GM12801 (cell line): ENCODE results near the gene MAGI2.

Source experiments
- TF ChIP-seq, protein P1 (sequence below): IDR thresholded peaks from one replicate; pipeline ENCODE4 v1.5.1; 2011; ENCODE audit warnings: control low read depth; ENCODE audit not compliant: insufficient read length; ENCODE audit errors: extremely low read depth

The MAGI2 gene

DNA sequence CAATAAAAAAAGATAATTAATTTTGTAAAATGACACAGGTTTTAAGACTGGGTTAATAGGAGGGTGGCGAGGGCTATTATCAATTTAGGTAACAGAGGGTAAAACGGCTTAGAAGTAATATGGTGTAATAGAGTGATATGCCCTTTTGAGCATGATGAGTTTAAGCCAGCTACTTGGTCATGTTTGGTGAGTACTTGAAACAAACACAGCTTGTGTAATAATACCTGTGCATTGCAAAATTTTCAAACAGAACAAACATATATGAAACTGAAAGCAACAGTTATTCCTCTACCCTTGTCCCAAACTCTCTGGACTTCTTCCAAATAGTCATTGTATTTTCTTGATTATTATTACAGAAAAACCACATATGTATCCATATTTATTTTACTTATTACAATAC, 241.7 kb downstream of the MAGI2 start:
- TF ChIP-seq, protein P1, sequence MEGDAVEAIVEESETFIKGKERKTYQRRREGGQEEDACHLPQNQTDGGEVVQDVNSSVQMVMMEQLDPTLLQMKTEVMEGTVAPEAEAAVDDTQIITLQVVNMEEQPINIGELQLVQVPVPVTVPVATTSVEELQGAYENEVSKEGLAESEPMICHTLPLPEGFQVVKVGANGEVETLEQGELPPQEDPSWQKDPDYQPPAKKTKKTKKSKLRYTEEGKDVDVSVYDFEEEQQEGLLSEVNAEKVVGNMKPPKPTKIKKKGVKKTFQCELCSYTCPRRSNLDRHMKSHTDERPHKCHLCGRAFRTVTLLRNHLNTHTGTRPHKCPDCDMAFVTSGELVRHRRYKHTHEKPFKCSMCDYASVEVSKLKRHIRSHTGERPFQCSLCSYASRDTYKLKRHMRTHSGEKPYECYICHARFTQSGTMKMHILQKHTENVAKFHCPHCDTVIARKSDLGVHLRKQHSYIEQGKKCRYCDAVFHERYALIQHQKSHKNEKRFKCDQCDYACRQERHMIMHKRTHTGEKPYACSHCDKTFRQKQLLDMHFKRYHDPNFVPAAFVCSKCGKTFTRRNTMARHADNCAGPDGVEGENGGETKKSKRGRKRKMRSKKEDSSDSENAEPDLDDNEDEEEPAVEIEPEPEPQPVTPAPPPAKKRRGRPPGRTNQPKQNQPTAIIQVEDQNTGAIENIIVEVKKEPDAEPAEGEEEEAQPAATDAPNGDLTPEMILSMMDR: no peak

DNA sequence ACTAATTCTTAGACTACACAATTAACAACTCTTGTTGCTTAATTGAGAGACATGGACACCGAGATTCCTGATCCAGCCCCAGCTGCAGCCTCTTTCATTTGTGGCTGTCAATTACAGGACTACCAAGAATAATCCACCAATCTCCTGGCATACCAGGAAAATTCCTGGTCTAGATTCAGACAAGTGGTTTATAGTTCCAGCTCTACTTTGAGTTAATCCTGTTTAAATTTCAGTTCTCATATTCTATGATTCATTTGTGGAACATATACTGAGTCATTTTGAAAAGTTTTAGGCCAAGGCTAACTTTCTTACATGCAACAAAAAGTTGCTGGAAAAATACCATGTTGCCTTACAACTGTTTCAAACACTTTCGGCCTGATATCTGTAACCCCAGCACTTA, 253.5 kb downstream of the MAGI2 start:
- TF ChIP-seq, protein P1: no peak

DNA sequence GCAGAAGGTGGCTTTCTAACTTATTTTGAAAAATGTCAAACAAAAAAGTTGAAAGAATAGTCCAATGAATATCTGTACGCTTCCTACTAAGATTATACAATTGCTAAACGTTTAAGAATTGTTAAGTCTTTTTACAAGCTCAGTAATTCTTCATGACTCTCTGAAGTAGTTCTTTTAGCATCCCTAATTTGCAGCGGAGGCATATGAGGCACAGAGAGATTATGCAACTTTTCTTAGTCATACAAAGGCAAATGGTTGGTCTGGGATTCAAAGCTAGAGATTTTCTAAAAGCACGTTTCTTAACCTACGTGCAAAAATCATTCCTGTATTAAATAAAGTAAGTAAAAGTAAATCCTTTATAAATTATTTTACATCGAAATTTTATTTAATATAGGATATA, 254.2 kb downstream of the MAGI2 start:
- TF ChIP-seq, protein P1: no peak

DNA sequence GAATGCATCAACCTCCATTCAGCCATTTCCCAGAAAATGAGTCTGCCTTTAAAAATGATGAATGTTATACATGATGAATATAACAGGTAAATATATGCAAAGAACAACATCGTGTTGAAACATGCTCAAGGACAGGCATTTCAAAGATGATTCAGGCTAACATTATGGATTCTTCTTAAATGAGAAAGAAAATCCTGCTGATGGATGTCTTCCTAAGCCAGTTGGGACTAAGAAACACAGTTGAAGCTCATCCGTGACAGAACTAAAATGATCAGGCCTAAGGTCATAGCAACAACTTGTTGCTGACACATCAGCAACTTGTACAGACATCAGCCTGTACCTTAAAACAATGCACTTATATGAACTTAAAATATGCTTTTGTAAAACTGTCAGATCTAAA, 267.9 kb downstream of the MAGI2 start:
- TF ChIP-seq, protein P1: no peak

DNA sequence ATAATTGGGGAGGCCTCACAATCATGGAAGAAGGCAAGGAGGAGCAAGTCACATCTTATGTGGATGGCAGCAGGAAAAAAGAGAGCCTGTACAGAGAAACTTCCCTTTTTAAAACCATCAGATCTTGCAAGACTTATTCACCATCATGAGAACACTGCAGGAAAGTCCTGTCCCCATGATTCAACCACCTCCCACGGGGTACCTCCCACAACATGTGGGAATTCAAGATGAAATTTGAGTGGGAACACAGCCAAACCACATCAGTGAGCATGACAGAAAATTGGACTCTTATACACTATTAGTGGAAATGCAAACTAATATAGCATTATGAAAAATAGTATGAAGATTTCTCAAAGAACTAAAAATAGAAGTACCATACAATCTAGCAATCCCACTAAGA, 271.2 kb downstream of the MAGI2 start:
- TF ChIP-seq, protein P1: no peak

DNA sequence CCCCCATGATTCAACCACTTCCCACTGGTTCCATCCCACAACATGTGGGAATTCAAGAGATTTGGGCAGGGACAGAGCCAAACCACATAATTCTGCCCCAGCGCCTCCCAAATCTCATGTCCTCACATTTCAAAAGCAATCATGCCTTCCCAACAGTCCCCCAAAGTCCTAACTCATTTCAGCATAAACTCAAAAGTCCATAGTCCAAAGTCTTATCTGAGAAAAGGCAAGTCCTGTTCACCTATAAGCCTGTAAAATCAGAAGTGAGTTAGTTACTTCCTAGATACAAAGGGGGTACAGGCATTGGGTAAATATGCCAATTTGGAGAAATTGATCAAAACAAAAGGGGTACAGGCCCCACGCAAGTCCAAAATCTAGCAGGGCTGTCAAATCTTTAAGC, 272.9 kb downstream of the MAGI2 start:
- TF ChIP-seq, protein P1: no peak

DNA sequence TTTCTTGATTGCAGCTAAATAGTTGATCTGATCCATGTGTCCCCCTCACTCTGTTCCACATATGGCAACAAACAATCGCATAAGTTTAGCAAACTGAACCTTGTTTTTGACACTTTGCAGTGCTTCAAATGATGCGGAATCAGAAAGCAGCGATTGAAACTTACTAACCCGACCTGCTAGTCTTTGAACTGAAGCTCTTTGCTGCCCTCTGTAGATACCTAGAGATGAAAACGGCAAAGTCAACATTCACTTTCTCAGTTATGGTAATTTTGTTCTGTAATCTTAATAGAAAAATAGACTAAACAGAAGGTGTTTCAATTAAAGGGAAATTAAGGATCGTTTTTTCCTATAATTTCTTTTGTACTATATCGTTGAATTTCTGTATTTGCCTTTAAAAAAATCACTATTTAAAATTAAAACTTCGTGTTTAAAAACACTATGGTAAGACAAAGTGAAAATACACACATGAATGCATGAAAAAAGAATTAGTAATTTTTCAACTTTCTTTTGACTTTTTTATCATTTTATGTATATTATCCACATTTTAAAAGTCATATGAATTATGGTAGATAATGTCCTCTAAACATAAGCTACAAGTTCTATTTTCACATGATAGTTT, 276.5 kb downstream of the MAGI2 start:
- TF ChIP-seq, protein P1: no peak

DNA sequence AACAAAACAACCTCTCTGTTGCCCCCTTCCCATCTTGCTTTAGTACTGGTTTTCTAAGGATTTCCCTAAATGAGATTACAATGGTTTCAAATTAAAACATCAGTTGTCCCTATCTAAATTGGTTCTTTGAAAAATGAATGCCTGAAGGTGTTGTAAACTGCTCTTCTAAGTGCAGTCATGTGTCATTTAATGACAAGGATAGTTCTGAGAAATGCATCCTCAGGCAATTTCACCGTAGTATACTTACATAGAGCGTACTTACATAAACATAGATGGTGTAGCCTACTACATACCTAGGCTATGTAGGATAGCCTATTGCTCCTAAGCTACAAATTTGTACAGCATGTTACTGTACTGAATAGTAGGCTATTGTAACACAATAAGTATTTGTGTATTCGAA, 278.1 kb downstream of the MAGI2 start:
- TF ChIP-seq, protein P1: no peak
